PC-9 (cell line): ENCODE measurements around the gene HOXA11. TPM values are rescaled to one million over a fixed set of nuclear protein-coding genes. Genes with fewer than 3 reads are reported as not detected.

Experiments
- BruUV-seq: library from RNA; stranded (reverse); fragments of 400-500 nt; replicated peaks from 2 replicates; lab custom pipeline; 2021; lab: Mats Ljungman, UMichigan
- CTCF ChIA-PET: fragments of 300-600 bp; sonication (Branson Sonifier 250); formaldehyde crosslinking; loops from one replicate; lab custom pipeline; 2022; ENCODE audit warnings: antibody characterized with exemption; lab: Charles Lee
- POLR2A ChIA-PET: fragments of 300-600 bp; sonication (Branson Sonifier 250); formaldehyde crosslinking; loops from one replicate; lab custom pipeline; 2022; ENCODE audit warnings: antibody characterized with exemption; ENCODE audit not compliant: unreplicated experiment; lab: Charles Lee
- DNase-seq, 2 experiments: peaks; one replicate each; pipeline versions ENCODE4 v3.0.0 to v3.0.0-alpha.2; 2015 to 2022; ENCODE audit warnings: mixed read lengths in 1 of 2
- H2AFZ ChIP-seq: fragments of 200-600 bp; sonication (generic); 2 replicates; pipeline ENCODE4 v1.8.1; 2017; ENCODE audit warnings: antibody characterized with exemption
- H3F3A ChIP-seq: fragments of 200-600 bp; sonication (generic); 2 replicates; pipeline ENCODE4 v1.8.1; 2017; ENCODE audit warnings: antibody characterized with exemption, mild to moderate bottlenecking, low read depth; ENCODE audit not compliant: insufficient read depth
- H3K27ac ChIP-seq: fragments of 200-600 bp; sonication (generic); 2 replicates; pipeline ENCODE4 v1.6.1; 2016; ENCODE audit warnings: mixed run types
- H3K27me3 ChIP-seq: fragments of 200-600 bp; sonication (generic); 2 replicates; pipeline ENCODE4 v1.6.1; 2016; ENCODE audit warnings: low read depth, mixed run types; ENCODE audit not compliant: insufficient read depth
- H3K36me3 ChIP-seq: fragments of 200-600 bp; sonication (generic); 2 replicates; pipeline ENCODE4 v1.6.1; 2016; ENCODE audit warnings: low read depth, mixed run types
- H3K4me1 ChIP-seq: fragments of 200-600 bp; sonication (generic); replicated peaks from 2 replicates; pipeline ENCODE4 v1.6.1; 2016; ENCODE audit warnings: mixed run types; ENCODE audit not compliant: insufficient read depth
- H3K4me2 ChIP-seq: fragments of 200-600 bp; sonication (generic); 2 replicates; pipeline ENCODE4 v1.6.1; 2017; ENCODE audit warnings: mixed run types
- H3K4me3 ChIP-seq: fragments of 200-600 bp; sonication (generic); 2 replicates; pipeline ENCODE4 v1.6.1; 2016; ENCODE audit warnings: mixed run types
- H3K79me2 ChIP-seq: fragments of 200-600 bp; sonication (generic); 2 replicates; pipeline ENCODE4 v1.6.1; 2017; ENCODE audit warnings: low read depth, mixed run types
- H3K9me2 ChIP-seq: fragments of 200-600 bp; sonication (generic); 2 replicates; pipeline ENCODE4 v1.8.1; 2017; ENCODE audit warnings: mild to moderate bottlenecking; ENCODE audit not compliant: insufficient read depth
- H3K9me3 ChIP-seq: fragments of 200-600 bp; sonication (generic); 2 replicates; pipeline ENCODE4 v1.8.1; 2016; ENCODE audit warnings: low read depth; ENCODE audit not compliant: insufficient read depth
- H4K20me1 ChIP-seq: fragments of 200-600 bp; sonication (generic); 2 replicates; pipeline ENCODE4 v1.8.1; 2017; ENCODE audit not compliant: insufficient read depth
- EZH2 ChIP-seq: fragments of 200-600 bp; sonication (generic); IDR thresholded peaks from 2 replicates; pipeline ENCODE4 v1.8.0; 2017; ENCODE audit warnings: antibody characterized with exemption, low read depth
- intact Hi-C: fragments of 100-400 bp; cut with micrococcal nuclease; formaldehyde crosslinking; loops from one replicate; pipeline ENCODE4 v1.10.0; 2022; ENCODE audit not compliant: unreplicated experiment
- total RNA-seq: library from RNA; stranded (reverse); gene quantifications from 2 replicates; pipeline ENCODE4 v1.2.3, GENCODE V29; 2021
- TF ChIP-seq, protein P1 (sequence below): fragments of 200-600 bp; sonication (generic); conservative IDR thresholded peaks from 2 replicates; pipeline ENCODE4 v1.6.1; 2017; ENCODE audit warnings: mixed run types, antibody characterized with exemption, mild to moderate bottlenecking, moderate library complexity

HOXA11 gene
- total RNA-seq, 1 experiment from 2014 or later: 0.26 TPM

DNA sequence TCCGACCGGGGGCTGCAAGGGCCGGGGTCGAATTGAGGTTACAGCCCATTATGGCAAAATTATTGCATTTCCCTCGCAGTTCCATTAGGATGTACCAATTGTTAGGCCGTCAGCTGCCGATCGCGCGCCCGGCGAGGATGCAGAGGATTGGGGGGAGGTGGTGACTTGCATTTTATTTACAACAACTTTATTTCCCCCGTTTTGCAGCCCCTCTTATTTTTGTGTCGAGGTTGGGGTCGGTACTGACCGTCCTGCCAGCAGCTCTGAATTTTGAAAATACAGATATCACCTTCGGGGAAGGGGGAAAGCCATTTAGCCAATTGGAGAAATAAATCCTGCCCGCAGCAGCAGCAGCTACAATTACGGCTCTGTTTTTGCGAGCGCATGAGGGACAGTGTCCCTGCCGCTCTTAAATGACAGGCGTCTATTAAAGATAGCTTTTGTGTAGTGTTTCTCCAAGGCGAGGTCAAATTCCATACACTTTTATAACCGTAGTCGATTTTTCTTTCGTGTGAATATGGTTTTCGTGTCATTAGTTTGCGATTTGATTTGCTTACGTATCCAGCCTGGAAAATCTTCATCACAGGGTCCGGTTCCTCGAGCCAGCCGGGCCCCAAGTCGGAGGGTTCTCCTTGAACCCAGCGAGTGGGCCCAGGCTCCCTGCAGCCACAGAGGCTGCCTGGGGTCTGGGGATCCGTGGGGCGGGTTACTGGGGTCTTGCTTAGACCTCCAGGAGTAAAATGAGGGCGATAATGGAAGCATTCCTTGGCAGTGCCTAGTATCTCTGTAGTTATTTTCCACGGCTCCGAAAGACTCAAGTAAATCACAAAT, 40.9 kb downstream of the HOXA11 start:
- TF ChIP-seq, protein P1, sequence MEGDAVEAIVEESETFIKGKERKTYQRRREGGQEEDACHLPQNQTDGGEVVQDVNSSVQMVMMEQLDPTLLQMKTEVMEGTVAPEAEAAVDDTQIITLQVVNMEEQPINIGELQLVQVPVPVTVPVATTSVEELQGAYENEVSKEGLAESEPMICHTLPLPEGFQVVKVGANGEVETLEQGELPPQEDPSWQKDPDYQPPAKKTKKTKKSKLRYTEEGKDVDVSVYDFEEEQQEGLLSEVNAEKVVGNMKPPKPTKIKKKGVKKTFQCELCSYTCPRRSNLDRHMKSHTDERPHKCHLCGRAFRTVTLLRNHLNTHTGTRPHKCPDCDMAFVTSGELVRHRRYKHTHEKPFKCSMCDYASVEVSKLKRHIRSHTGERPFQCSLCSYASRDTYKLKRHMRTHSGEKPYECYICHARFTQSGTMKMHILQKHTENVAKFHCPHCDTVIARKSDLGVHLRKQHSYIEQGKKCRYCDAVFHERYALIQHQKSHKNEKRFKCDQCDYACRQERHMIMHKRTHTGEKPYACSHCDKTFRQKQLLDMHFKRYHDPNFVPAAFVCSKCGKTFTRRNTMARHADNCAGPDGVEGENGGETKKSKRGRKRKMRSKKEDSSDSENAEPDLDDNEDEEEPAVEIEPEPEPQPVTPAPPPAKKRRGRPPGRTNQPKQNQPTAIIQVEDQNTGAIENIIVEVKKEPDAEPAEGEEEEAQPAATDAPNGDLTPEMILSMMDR: no peak
- no peak for TF ChIP-seq EZH2
- ChIA-PET CTCF (interaction anchor here (0.6 kb wide), 1 partner anchor 1054 kb away, joined by 5 read pairs; no protein-coding TSS in a partner anchor), POLR2A (interaction anchor here (0.6 kb wide), 1 partner anchor 22 kb away, joined by 4 read pairs; no protein-coding TSS in a partner anchor)
- BruUV-seq: no TSS peak
- Histone ChIP-seq H2AFZ (no peak overlapping the region), H3K27ac (no peak overlapping the region), H3K4me2 (no peak overlapping the region), H3K9me2 (no peaks in the 10 kb centered on the region), H3K9me3 (no peaks in the 10 kb centered on the region), H3K36me3 (no peaks in the 10 kb centered on the region), H3F3A (peaks cover 2% of the 10 kb centered on the region; the same call in 1 of the 2 replicates), H3K27me3 (no peaks in the 10 kb centered on the region), H3K4me1 (0 out of 2 replicates have a peak, but pooled peaks cover 6% of the 10 kb centered on the region), H3K79me2 (no peaks in the 10 kb centered on the region), H4K20me1 (no peaks in the 10 kb centered on the region), H3K4me3 (no peak overlapping the region)
- intact Hi-C loops: no loop called here
- DNase-seq: no peak

DNA sequence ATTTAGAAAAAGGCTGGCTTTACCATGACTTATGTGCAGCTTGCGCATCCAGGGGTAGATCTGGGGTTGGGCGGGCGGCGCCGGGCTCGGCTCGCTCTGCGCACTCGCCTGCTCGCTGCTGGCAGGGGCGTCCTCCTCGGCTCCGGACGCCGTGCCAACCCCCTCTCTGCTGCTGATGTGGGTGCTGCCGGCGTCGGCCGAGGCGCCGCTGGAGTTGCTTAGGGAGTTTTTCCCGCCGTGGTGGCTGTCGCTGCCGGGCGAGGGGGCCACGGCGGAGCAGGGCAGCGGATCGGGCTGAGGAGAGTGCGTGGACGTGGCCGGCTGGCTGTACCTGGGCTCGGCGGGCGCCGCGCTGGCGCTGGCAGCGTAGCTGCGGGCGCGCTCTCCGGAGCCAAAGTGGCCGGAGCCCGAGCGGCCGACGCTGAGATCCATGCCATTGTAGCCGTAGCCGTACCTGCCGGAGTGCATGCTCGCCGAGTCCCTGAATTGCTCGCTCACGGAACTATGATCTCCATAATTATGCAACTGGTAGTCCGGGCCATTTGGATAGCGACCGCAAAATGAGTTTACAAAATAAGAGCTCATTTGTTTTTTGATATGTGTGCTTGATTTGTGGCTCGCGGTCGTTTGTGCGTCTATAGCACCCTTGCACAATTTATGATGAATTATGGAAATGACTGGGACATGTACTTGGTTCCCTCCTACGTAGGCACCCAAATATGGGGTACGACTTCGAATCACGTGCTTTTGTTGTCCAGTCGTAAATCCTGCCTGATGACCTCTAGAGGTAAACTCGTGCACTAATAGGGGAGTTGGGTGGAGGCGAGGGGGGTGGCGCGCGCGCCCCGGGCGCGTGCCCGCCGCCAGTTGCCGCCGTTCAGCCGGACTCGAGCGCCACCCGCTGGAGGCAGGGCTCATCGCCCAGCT, 41.7 kb downstream of the HOXA11 start, which contains the start of gene HOXA5:
TSS of gene HOXA5 (minus strand) at position 659 of the 927 bp plus-strand sequence. CDS start at position 585, 74 bp downstream.
- no peak for TF ChIP-seq EZH2
- TF ChIP-seq, protein P1: no peak
- Histone ChIP-seq H3K4me3 (no peak within 1 kb of the TSS), H3K9me3 (no peaks in the 10 kb centered on the region), H3K79me2 (no peaks in the 10 kb centered on the region), H3K4me2 (no peak within 1 kb of the TSS), H3F3A (no peaks in the 10 kb centered on the region; the same call in 1 of the 2 replicates), H3K27me3 (no peaks in the 10 kb centered on the region), H4K20me1 (no peaks in the 10 kb centered on the region), H3K9me2 (no peaks in the 10 kb centered on the region), H3K36me3 (no peaks in the 10 kb centered on the region), H2AFZ (no peak within 1 kb of the TSS), H3K27ac (no peak within 1 kb of the TSS), H3K4me1 (0 out of 2 replicates have a peak, but pooled peaks cover 2% of the 10 kb centered on the region)
- CTCF ChIA-PET: interaction anchor here (0.6 kb wide), 1 partner anchor 1053 kb away, joined by 5 read pairs; no protein-coding TSS in a partner anchor
- POLR2A ChIA-PET: interaction anchor here (0.6 kb wide), 1 partner anchor 21 kb away, joined by 4 read pairs; no protein-coding TSS in a partner anchor
- no peak for DNase-seq
- intact Hi-C loops: no loop called here
- BruUV-seq: no TSS peak

DNA sequence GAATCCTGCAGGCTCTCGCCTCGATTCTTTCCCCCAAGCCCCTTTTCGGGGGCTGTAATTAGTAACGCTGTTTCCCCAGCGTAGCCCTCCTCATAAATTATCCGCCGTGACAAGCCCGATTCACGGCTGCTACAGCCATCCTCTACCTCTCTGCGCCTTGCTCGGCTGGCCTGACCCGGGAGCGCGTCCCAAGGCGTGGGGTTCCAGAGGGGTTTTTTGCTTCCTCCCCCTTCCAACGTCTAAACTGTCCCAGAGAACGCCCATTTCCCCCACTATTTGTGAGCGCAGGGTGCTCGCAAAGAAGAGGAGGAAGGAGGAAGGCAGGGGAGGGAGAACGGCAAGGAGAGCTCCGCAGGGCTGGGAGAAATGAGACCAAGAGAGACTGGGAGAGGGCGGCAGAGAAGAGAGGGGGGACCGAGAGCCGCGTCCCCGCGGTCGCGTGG, 42.4 kb downstream of the HOXA11 start:
- no peaks in the 10 kb centered on the region for H3K79me2 ChIP-seq
- no peaks in the 10 kb centered on the region for H3K9me2 ChIP-seq
- H3F3A ChIP-seq: no peaks in the 10 kb centered on the region; the same call in 1 of the 2 replicates
- POLR2A ChIA-PET: no interaction called here
- TF ChIP-seq, protein P1: no peak
- TF ChIP-seq EZH2: no peak
- no peaks in the 10 kb centered on the region for H3K27me3 ChIP-seq
- H3K4me1 ChIP-seq: no peaks in the 10 kb centered on the region
- no peak overlapping the region for H3K27ac ChIP-seq
- H3K36me3 ChIP-seq: no peaks in the 10 kb centered on the region
- no peak overlapping the region for H3K4me3 ChIP-seq
- H4K20me1 ChIP-seq: no peaks in the 10 kb centered on the region
- intact Hi-C loops: no loop called here
- no peak for DNase-seq
- no peak overlapping the region for H3K4me2 ChIP-seq
- BruUV-seq: no TSS peak
- H2AFZ ChIP-seq: no peak overlapping the region
- H3K9me3 ChIP-seq: no peaks in the 10 kb centered on the region
- CTCF ChIA-PET: interaction anchor here (0.6 kb wide), 1 partner anchor 291 kb away, joined by 4 read pairs; no protein-coding TSS in a partner anchor
